Ecto neural progenitor cell (in vitro differentiated cells): ENCODE results near the gene FAM227A.

ENCODE experiments used
- DNase-seq: peaks from one replicate; pipeline ENCODE4 v3.0.0-alpha.2; 2018; ENCODE audit warnings: low spot score

FAM227A gene

DNA sequence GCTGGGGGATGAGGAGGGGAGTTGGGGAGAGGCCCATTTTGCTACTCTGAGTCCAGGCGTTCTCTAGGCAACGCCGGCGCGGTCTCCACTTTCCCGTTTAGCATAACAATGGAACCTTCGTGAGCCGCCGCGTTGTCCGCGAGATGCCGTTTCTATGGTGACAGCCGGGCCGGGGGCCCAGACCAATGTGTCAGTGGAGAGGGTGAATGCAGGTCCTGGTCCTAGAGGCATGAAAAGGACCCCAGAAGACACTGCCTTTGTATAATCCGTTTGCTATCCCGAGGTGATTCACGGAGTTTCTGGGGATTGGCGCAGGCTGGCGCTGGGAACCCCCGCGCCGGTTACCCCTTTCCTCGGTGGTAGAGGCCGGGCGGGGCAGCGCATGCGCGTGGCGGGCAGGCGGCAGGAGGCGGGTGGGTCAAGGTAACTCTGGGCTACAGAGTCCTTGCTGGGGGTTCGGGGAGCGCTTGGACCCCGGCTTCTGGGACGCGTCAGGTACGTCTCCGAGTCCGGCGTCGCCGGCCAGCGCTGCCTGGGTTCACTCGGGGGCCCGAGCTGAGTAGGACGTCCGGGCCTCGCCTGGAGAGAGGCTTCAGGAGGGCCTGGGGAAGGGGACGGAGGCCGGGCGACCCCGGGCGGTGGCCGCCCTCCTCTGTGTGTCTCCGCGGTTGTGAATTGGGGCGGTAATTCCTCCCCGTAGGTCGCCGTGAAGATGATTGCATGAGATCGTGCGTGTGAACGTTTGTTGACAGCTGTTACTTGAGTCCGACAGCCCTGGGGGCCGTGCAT lies at the start of gene FAM227A, which contains the start of gene CBY1:
Gene FAM227A (minus strand): TSS at position 137 of the 789 bp plus-strand sequence. CDS start 6,224 bp downstream, outside the sequence.
Gene CBY1 (plus strand): TSS at position 383 of the 789 bp plus-strand sequence. CDS start 11,417 bp downstream, outside the sequence.
- peak; percentile 96 for DNase-seq

GRCh38 chr22:38705235-38706100 lies 49.3 kb upstream of the FAM227A start, which contains the start of gene GTPBP1:
TSS of gene GTPBP1 (plus strand) at chr22:38705944. CDS start at chr22:38705956, 12 bp downstream.
- peak; percentile 97 for DNase-seq

- no peak for DNase-seq
Measured at GRCh38 chr22:38704654-38705234, 48.6 kb upstream of the FAM227A start.

DNA sequence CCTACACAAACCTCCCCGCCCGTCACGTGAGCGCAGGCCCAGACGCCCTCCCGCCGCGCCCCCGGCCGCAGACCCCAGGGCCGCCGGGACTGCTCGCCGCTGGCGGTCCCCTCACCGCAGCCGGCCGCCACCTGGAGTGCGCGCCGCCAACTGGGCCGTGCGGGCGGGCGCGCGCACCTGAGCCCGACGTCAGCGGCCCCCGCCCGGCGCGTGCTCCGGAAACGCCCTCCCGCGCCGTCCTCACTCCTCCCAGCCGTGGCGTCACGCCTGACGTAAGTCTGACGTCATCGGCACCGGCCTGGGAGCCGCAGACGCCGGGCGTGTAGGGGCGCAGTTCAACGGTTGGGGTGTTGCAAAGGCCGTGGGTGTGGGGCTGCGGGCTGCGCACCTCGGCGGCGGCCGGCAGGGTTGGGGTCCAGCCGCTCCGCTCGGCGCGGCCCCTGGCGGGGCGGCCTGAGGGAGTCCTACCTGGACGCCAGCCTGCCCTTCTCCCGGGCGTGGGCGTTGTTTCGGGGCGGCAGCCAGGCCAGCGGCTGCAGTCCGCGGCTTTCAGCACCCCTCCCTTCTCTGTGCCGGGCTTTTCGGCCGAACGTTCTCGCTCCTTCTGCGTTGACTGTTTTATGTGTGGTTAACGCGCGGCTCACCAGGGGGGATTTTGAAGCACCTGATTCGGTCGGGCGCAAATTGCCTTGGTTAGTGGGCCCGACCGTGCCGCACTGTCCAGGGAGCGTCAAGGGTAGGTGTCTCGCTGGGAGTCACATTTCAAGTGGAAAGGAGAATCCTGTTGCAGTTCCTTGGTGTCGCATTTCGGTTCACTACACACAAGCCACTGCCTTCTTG lies 44.8 kb upstream of the FAM227A start, which contains the start of gene JOSD1:
Gene JOSD1 (minus strand): TSS at position 155 of the 840 bp plus-strand sequence. CDS start 956 bp downstream, outside the sequence.
- DNase-seq = peak; percentile 97

GRCh38 chr22:38700270-38700788 lies 44.1 kb upstream of the FAM227A start:
- DNase-seq = no peak

GRCh38 chr22:38699784-38700183 lies 43.6 kb upstream of the FAM227A start:
- DNase-seq = no peak

GRCh38 chr22:38699143-38699542 lies 43.0 kb upstream of the FAM227A start:
- no peak for DNase-seq

GRCh38 chr22:38698407-38699094 lies 42.4 kb upstream of the FAM227A start:
- DNase-seq = no peak

- no peak for DNase-seq
Measured at GRCh38 chr22:38697425-38698089, 41.4 kb upstream of the FAM227A start.

DNA sequence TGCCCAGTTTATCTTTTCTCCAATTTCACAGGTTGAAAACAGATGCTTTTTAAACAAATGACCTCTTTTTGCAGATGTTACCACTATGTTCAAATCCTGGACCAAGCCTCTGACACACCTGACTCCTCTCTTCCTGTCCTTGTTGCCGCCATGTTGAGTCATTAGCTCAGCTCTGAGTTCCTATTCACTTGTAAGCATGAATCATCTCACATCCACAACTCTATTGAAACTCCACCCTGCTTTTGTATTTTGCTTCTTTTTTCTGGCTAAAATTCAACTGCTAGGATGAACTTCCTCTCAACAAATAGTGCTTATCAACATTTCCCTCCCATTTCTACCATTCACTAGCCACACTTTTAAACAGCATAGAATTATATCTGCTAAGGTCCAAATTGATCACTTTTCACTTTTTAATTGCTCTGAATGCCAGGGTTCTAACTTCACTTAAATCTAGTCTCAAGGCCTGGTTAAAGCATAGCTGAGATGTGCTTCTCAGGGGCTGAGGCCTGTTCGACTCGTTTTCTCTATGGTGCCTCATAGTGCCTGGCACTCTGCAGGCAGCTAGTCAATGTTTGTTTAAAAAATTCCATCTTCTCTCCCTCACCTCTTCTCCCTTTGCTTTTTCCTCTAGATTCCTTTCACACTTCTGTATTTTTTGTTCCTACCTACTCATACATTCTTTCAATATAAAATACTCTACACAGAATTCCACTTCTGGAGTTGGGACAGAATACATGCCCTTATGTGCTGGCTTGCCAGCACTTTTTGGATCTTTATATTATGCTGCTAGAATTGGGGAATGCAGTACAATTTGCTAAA lies 40.6 kb upstream of the FAM227A start:
- no peak for DNase-seq

GRCh38 chr22:38694940-38695339 lies 38.7 kb upstream of the FAM227A start:
- no peak for DNase-seq

DNA sequence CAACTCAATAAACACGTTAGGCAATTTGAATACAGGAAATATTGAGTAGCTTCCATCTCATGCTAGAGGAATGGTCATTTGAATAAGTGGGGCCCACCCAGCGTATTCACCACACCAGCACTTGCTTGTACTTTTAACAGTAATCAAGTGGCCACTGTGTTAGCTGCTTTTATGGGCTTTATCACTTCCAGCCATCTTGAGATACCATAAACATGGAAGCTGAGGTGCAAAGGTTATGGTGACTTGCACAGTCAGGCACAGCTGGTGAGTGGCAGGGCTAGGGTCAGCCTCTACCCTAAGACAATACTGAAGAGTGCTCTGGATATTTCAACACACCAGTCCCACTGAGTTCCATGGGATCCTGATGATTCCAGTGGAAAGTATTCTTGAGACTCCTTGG lies 37.9 kb upstream of the FAM227A start:
- no peak for DNase-seq

GRCh38 chr22:38689651-38690050 lies 33.5 kb upstream of the FAM227A start:
- DNase-seq = no peak

- DNase-seq = no peak
Measured at GRCh38 chr22:38685761-38686160, 29.6 kb upstream of the FAM227A start.

DNA sequence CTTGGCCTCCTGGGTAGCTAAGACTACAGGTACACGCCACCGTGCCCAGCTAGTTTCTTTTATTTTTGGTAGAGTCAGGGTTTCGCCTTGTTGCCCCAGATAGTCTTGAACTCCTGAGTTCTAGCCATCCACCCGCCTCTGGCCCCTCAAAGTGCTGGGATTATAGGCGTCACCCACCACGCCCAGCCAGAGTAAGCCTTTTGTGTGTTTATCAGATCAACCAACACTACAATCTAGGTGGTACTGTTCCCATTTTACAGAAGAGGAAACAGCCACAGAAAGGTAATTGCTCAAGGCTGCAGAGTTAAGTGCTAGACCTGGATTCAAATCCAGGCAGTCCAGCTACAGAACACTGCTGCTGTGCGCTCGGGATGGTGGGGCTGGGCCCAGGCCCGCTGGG lies 28.7 kb upstream of the FAM227A start:
- no peak for DNase-seq

- DNase-seq = peak; percentile 93
Measured at GRCh38 chr22:38681582-38682335, 25.6 kb upstream of the FAM227A start, which contains the start of gene TOMM22. TSS of gene TOMM22 (plus strand) at chr22:38681957. CDS start at chr22:38681979, 22 bp downstream.

DNA sequence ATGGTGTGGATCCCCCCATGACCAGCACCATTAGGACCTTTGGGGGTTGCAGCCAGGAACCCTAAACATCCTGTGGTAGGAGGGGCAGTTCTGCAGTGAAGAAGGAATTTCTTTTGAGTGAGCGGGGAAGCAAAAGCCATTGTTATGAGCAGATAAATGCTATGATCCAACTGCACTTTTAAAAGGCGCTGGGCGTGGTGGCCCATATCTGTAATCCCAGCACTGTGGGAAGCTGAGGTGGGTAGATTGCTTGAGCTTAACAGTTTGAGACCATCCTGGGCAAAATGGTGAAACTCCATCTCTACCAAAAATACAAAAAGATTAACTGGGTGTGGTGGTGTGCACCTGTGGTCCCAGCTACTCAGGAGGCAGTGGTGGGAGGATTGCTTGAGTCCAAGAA lies 19.6 kb upstream of the FAM227A start:
- no peak for DNase-seq

DNA sequence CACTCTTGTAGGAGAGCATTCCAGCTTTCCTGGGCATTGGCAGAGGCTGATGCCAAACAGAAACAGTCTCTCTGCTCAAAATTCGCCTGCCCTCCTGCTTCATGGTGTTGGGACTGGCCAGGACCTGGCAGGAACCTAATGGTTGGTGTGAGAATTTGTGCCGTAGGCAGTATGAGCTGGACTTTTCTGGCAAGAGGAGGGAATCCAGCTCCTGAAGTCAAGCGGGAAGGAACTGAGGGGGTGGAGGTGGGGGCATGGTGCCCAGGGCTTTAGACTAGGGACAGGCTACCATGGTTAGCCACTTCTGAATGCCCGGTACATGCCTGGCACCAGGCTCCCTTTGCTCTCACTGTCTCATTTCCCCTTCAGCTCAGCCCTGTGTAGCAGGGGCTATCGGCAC lies 18.7 kb upstream of the FAM227A start:
- no peak for DNase-seq
